Activated CD8-positive, alpha-beta memory T cell treated with anti-CD3 and anti-CD28 coated beads, Interleukin-2, amount 50 U/mL, for 1 hour (primary cell): ENCODE results near the gene FAM3A.

Source experiments
- DNase-seq: peaks from one replicate; pipeline ENCODE4 v3.0.0-alpha.2; 2020; ENCODE audit errors: extremely low read depth

Gene FAM3A

DNA sequence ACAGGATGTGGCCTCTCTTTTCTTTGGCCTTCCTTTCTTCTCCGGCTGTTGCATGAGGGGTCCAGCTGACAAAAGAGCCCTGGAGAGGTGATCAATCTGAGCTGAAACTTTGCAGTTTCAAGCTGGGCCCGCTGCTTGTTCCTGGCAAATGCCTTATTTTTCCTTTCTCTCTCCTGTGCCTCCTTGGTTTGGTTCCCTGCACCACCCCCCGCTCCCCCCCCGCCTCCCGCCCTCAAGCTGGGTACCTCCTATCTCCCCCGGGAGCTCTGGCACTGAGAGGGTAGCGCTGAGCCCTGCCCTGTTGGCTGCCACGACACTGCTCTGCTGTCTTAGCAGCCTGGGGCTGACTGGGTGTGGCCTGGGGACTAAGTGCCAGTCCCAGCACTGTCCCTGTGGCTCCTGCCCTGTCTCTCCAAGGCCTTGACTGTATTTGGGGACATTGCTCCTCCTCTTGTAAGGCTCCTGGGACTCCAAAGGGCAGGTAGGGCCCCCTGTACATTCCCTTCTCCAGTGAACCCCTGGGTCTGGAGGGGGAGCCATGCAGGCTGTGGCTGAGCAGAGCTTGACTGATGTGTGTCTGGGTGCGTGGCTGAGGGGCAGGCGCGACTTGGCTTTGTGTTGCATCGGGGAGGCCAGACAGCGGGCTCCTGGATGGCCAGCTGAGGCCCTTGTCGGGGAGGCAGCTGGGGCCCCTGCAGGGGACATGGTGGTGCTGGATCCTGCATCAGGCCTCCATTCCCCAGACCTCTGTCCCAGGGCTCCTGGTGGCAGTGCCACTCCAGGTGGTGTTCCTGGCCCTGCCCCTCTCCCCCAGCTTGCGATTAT, 56.9 kb downstream of the FAM3A start:
- no peak for DNase-seq

DNA sequence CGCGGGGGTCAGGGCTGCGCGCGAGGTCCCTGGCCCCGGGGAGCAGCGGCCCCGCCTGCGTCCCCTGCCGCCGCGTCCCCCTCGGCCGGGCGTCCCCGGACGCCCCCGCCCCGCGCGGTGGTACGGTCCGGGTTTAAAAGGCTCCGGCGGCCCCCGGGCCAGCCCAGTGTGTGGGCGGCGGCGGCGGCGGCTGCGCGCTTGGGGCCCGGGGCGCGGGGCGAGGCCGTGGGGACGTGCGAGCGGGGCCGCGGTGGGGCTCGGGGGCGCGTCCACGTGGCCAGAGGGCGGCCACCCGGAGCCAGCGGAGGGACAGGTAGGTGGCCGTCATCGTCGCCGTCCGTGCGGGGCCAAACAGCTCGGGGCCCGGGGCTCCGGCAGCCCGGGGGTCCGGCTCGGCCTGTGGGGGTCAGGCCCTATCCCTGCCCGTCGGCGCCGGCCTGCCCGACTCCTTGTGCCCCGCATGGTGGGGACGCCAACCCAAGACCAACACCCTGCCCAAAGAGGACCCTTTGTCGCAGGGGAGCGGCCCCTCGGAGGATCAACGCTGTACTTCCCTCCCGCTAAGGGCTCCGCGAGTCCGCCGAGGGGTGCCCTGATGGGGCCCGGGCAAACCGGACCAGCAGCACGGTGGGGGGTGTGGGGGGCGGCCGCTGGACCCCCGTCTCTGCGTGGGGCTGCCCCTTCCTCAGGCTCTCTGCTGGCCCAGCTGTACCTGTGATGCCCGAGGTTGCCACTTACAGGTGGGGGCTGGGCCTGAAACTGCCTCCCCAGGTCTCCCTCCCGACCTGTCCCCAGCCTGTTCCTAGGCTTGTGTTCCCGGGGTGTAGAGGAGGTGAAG, 57.7 kb downstream of the FAM3A start, which contains the start of gene PLXNA3:
TSS of gene PLXNA3 (plus strand) at position 166 of the 838 bp plus-strand sequence. CDS start 1,903 bp downstream, outside the sequence.
- DNase-seq: no peak

- no peak for DNase-seq
Observed at GRCh38 chrX:154457491-154458115, 58.4 kb downstream of the FAM3A start.
